ENCODE data around the gene CFAP92. TPM values are rescaled to one million over a fixed set of nuclear protein-coding genes. Genes with fewer than 3 reads are reported as not detected.

Gene CFAP92
- total and polyA plus RNA-seq, 3 donors from 2014 or later = 16.0 to 62.0 (median 26.7) TPM

GRCh38 chr3:129001806-129002572 is 8.1 kb upstream of the CFAP92 start:
- Histone ChIP-seq H3K9me3 (no peaks in the 10 kb centered on the region), H3K4me1 (peaks cover 16% of the 10 kb centered on the region), H3K27me3 (no peaks in the 10 kb centered on the region), H3K4me3 (peak overlapping the region; percentile 55 to 61), H3K27ac (peak overlapping the region in 1 of 2 donors; percentile 82), H3K36me3 (ENCODE audit: low read depth, missing control alignments) (no peaks in the 10 kb centered on the region)
- intact Hi-C loops (cut with DNase I; ENCODE audit: low total_unique reads) = no loop called here
- no peak for TF ChIP-seq POLR2A (IDR thresholded peaks at IDR 0.05)
- TF ChIP-seq, protein P1, sequence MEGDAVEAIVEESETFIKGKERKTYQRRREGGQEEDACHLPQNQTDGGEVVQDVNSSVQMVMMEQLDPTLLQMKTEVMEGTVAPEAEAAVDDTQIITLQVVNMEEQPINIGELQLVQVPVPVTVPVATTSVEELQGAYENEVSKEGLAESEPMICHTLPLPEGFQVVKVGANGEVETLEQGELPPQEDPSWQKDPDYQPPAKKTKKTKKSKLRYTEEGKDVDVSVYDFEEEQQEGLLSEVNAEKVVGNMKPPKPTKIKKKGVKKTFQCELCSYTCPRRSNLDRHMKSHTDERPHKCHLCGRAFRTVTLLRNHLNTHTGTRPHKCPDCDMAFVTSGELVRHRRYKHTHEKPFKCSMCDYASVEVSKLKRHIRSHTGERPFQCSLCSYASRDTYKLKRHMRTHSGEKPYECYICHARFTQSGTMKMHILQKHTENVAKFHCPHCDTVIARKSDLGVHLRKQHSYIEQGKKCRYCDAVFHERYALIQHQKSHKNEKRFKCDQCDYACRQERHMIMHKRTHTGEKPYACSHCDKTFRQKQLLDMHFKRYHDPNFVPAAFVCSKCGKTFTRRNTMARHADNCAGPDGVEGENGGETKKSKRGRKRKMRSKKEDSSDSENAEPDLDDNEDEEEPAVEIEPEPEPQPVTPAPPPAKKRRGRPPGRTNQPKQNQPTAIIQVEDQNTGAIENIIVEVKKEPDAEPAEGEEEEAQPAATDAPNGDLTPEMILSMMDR (IDR thresholded peaks at IDR 0.05) = no peak
- DNase-seq = no peak
- WGBS, 2 donors = 1 to 14% methylated on average over 6 to 79 of the region's 81 CpGs

- peaks cover 16% of the 10 kb centered on the region for H3K4me1 ChIP-seq
- H3K27me3 ChIP-seq = no peaks in the 10 kb centered on the region
- intact Hi-C loops (cut with DNase I; ENCODE audit: low total_unique reads) = no loop called here
- peak; percentile 82 for DNase-seq
- TF ChIP-seq, protein P1 (IDR thresholded peaks at IDR 0.05) = no peak
- TF ChIP-seq POLR2A (IDR thresholded peaks at IDR 0.05) = no peak
- H3K36me3 ChIP-seq (ENCODE audit: low read depth, missing control alignments) = no peaks in the 10 kb centered on the region
- H3K4me3 ChIP-seq = peak within 1 kb of the TSS; percentile 55 to 61
- H3K27ac ChIP-seq = peak within 1 kb of the TSS; percentile 75 to 82
- 0% methylated on average over 21 to 48 of the region's 74 CpGs for WGBS, 2 donors
- H3K9me3 ChIP-seq = no peaks in the 10 kb centered on the region
Measured at GRCh38 chr3:129001101-129001805, 7.4 kb upstream of the CFAP92 start, which contains the start of gene EFCC1. Gene EFCC1, plus strand, starts transcription at chr3:129001304. Its CDS starts 325 bp downstream, at chr3:129001629.

DNA sequence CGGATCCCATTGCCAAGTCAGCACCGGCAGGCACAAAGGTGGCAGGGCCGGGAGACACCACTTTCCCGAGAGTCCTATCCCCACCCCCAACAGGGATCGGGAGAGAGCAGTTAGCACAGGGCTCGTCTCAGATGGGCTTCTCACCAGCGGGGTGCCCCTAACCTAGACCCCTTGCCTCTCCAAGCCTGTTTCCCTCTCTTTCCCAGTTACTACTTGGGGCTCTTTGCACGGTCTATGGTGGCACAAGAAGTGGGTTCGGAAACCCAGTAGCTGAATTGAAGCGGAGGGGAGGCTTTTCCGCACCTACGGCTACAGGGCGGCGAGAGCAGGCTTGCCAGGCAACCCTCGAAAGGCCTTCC is 6.8 kb upstream of the CFAP92 start:
- no peaks in the 10 kb centered on the region for H3K36me3 ChIP-seq (ENCODE audit: low read depth, missing control alignments)
- H3K4me1 ChIP-seq = peaks cover 12% of the 10 kb centered on the region
- no peaks in the 10 kb centered on the region for H3K9me3 ChIP-seq
- H3K27ac ChIP-seq = peak overlapping the region; percentile 75 to 82
- no peak for DNase-seq
- peak overlapping the region; percentile 55 to 61 for H3K4me3 ChIP-seq
- TF ChIP-seq, protein P1 (IDR thresholded peaks at IDR 0.05) = no peak
- TF ChIP-seq POLR2A (IDR thresholded peaks at IDR 0.05) = no peak
- no peaks in the 10 kb centered on the region for H3K27me3 ChIP-seq
- intact Hi-C loops (cut with DNase I; ENCODE audit: low total_unique reads) = no loop called here
- 9 to 24% methylated on average over 7 to 15 of the region's 15 CpGs for WGBS, 2 donors

- peaks cover 13% of the 10 kb centered on the region for H3K4me1 ChIP-seq
- H3K36me3 ChIP-seq (ENCODE audit: low read depth, missing control alignments) = no peaks in the 10 kb centered on the region
- whole genome bisulfite sequencing, 2 donors = 75 to 82% methylated on average over 5 of the region's 5 CpGs
- no peaks in the 10 kb centered on the region for H3K27me3 ChIP-seq
- no peak overlapping the region for H3K27ac ChIP-seq
- no peak for DNase-seq
- intact Hi-C loops (cut with DNase I; ENCODE audit: low total_unique reads) = no loop called here
- TF ChIP-seq, protein P1 (IDR thresholded peaks at IDR 0.05) = no peak
- TF ChIP-seq POLR2A (IDR thresholded peaks at IDR 0.05) = no peak
- H3K4me3 ChIP-seq = no peak overlapping the region
- no peaks in the 10 kb centered on the region for H3K9me3 ChIP-seq
Measured at GRCh38 chr3:128999102-128999501, 5.2 kb upstream of the CFAP92 start.

Measured in testis (tissue), 3 donors.